GM18508 (cell line): ENCODE measurements around the gene IP6K3.

ENCODE experiments used
- ATAC-seq: cut with Tn5 transposase; IDR thresholded peaks from one replicate; pipeline ENCODE4 v1.9.1; 2021; ENCODE audit warnings: moderate number of reproducible peaks; ENCODE audit not compliant: insufficient read depth, unreplicated experiment

Gene IP6K3

DNA sequence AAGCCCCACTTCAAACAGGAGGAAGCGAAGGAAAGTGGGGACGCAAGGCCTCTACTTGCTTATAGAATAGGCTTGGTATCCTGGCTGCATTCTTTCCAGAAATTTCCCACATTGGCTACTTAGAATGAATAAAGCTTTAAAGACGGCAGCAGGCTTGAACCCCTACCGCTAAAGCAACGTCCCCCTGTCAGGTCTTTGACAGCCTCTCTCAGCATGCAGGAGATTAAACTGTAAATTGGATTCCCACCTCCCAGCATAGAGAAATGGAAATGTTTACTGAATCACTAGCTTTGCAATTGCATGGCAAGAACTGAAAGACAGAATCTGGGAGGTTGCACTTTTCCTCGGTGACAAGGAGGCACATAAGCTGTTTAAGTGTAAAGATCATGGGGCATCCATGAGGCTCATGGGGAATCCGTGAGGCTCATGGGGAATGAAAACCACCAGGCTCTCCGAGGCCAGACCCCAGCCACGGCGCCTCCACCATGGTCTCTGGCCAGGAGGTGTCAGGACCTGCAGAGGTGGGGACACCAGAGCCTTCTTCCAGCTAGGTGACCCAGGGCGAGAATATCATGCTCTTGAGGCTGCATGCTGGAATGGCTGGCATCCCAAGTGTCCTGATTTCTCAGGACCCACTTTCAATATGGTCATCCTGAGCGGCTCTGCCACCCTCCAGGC, 31.9 kb upstream of the IP6K3 start:
- ATAC-seq: no peak

DNA sequence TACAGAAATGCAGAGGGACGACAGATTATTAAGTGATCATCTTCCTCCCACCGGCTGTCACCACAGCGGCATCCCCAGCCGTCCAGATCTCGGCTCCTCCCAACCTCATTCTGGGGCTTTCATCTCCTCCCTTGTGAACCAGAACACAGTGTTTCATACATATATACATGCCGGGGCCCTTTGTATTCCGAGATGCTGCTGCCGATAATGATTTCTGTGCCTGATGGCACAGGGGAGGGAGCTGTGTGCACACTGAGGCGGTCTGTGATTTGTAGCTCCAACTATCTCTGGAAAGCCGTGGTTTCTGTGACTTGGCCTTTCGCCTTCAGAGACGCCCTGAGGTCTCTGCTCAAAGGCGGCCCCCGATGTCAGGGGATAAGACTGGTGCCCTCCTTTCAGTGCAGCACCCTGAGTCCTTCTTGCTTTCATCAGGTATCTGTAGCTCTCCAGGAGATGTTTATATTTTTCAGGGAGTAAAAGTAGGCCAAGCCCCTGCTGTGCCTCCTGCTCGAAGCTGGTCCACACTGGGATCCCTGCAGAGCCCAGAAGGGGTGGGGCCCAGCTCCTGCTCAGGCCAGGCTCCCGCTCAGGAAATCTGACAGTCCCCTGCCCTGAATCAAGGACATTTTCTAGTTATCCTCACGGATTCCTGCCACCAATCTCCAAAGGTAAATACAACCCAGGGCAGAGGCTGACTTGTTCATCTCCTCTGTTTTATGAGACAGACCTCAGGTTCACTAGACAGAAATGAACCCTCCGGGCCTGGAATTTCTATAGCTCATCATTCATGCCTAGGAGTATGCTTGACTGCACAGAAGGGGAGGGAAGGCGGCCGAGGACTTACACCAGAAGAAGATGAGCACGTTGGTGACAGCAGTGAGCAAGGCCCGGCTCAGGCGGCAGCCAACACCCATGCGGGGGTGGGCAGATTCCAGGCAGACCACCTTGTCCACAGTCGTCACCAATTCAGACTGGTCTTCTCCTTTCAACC, 31.0 kb upstream of the IP6K3 start:
- ATAC-seq: no peak

- no peak for ATAC-seq
Observed at GRCh38 chr6:33776764-33777163, 30.1 kb upstream of the IP6K3 start.

GRCh38 chr6:33776186-33776585, 29.5 kb upstream of the IP6K3 start:
- no peak for ATAC-seq

- ATAC-seq: no peak
Observed at GRCh38 chr6:33774774-33775173, 28.1 kb upstream of the IP6K3 start.

- ATAC-seq: no peak
Observed at GRCh38 chr6:33772902-33773472, 26.3 kb upstream of the IP6K3 start.

- ATAC-seq: no peak
Observed at GRCh38 chr6:33772082-33772830, 25.6 kb upstream of the IP6K3 start.

DNA sequence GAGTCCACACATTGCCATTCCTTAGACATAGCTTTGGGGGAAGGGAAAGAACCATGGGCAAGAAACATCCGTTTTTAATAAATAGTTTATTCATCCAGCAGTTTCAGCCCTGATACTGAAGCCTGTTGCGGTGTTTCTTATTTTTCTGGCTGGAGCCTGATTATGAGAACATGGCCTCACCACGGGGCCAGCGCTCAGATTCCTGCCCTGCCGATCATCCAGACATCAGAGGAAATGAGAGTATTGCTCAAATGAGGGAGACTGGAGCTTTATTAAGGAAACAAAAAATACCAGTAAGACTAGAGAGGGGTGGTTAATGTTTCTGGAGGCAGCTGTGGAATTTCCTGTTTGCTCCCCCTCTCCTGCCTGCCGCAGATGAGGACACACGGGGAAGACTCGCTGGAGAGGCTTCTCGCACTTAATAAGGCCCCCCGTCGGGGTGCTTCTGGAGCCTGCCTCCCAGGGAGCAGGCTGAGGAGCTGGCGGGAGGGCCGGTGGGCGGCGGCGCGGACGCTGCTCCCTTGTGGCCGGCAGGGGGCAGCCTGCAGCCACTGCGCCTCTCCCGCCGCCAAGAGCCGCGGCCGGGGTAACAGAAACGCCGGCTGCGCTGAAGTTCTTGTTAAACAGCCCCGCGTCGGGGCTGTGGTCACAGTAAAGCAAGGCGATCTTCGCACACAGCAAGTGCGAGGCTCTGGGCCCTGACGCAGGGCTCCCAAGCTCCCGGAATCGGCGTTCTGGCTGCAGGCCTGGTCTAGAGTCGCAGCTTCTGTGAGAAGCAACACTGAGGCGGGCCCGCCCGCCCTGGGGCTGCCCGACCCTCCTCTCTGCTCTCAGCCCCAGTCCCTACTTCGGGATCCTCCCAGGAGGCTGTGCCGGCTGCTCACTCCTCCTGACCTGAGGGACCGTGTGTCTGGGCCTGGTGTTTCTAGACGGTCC, 24.7 kb upstream of the IP6K3 start:
- ATAC-seq: no peak

DNA sequence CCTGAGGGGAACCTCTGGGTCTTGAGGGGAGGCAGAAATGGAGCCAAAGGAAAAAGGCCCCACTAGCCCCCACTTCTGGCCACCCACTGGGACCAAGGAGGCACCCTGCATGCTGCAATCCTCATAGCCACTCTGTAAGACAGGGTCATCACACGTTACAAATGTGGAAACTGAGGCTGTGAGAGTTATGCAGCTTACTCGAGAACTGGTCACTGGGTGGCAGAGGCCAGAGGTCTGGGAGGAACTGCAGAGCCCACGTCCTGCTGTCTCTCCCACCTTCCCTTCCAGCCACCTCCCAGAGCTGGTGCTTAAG, 24.1 kb upstream of the IP6K3 start:
- ATAC-seq: no peak

- no peak for ATAC-seq
Observed at GRCh38 chr6:33770124-33770832, 23.6 kb upstream of the IP6K3 start.

- no peak for ATAC-seq
Observed at GRCh38 chr6:33769248-33769821, 22.6 kb upstream of the IP6K3 start.

DNA sequence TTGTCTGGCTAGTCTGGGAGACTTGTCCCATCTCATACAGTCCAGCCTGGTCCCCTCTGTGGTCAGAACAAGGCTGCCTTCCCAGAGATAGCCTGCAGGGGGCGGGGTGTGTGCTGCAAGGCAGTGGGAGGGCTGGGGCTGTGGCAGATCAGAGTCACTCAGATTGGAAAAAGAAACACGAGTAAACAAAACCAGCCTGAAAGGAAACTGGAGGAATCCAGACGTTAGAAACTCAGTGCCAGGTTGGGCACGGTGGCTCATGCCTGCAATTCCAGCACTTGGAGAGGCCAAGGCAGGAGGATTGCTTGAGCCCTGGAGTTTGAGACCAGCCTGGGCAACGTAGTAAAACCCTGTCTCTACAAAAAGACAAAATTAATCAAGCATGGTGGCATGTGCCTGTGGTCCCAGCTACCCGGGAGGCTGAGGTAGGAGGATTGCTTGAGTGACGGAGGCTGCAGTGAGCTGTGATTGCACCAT, 22.0 kb upstream of the IP6K3 start:
- no peak for ATAC-seq

GRCh38 chr6:33766921-33767907, 20.5 kb upstream of the IP6K3 start:
- no peak for ATAC-seq

DNA sequence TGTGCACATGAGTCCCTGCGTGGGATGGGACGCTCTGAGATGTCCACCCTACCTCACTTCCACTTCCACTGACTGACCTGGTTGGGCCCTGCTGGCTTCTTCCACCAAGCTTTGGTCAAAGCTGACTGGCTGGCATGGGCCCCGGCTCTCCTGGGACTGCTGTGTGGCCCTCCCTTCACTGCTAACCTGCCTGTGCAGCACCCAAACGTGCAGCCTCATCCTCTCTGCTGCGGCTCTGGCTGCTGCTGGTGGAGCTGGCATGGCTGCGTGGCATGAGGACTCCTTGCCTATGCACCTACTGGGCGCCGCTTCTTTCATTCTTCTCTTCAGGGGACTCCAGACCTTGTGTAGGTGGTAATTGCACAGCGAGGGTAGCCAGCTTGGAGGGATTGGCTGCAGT, 18.7 kb upstream of the IP6K3 start:
- ATAC-seq: no peak

- ATAC-seq: no peak
Observed at GRCh38 chr6:33764036-33764435, 17.3 kb upstream of the IP6K3 start.

- ATAC-seq: no peak
Observed at GRCh38 chr6:33763483-33763882, 16.8 kb upstream of the IP6K3 start.

DNA sequence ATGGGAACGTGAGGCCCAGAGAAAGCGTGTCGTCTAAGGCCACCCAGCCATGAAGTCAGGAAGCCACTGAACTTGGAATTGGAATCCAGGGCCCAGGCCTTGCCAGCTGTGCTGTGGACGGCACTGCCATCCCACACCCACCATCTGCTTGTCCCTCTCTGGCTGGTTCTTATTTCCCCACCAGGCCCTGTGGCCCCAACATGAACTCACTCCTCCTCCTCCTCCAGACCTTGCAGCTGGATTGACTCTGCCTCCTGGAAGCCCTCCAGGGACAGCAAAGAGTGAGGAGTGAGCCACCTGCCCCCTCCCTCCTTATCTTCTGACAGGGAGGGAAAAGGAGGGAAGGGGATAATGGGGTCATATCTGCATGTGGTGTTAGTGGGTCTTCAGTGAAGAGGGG, 16.0 kb upstream of the IP6K3 start:
- ATAC-seq: no peak
